H1 (cell line): ENCODE measurements around the gene TBC1D2B. TPM values are rescaled to one million over a fixed set of nuclear protein-coding genes. Genes with fewer than 3 reads are reported as not detected.

Experiments used
- CTCF ChIA-PET: fragments of 300-600 bp; sonication (Branson Sonifier 250); formaldehyde crosslinking; loops from one replicate; lab custom pipeline; 2021; ENCODE audit not compliant: partially characterized antibody; lab: Charles Lee
- POLR2A ChIA-PET: fragments of 300-600 bp; sonication (Branson Sonifier 250); formaldehyde crosslinking; loops from one replicate; lab custom pipeline; 2021; ENCODE audit warnings: inconsistent platforms; ENCODE audit not compliant: partially characterized antibody; lab: Charles Lee
- DNase-seq, 2 experiments: peaks; one replicate each; pipeline versions ENCODE4 v3.0.0 to v3.0.0-alpha.2; 2010 to 2022; ENCODE audit warnings: low spot score in 2 of 2, low read depth in 1 of 2, mixed read lengths in 1 of 2
- FAIRE-seq: peaks from 2 replicates; lab custom pipeline; 2011; peaks lifted over from hg19 to GRCh38; lab: Jason Lieb, UNC
- H2AFZ ChIP-seq: 2 replicates; pipeline ENCODE4 v1.8.1; 2012; ENCODE audit warnings: low read length, inconsistent platforms
- H2AK5ac ChIP-seq: 2 replicates; pipeline ENCODE4 v1.6.1; 2013; ENCODE audit warnings: low read depth, low read length
- H2BK120ac ChIP-seq: replicated peaks from 2 replicates; pipeline ENCODE3; 2013; ENCODE audit warnings: low read depth, low read length, inconsistent platforms
- H2BK12ac ChIP-seq: 2 replicates; pipeline ENCODE4 v1.6.1; 2013; ENCODE audit warnings: low read depth, low read length
- H2BK15ac ChIP-seq: 2 replicates; pipeline ENCODE4 v1.6.1; 2013; ENCODE audit warnings: low read length
- H2BK20ac ChIP-seq: 2 replicates; pipeline ENCODE4 v1.6.1; 2013; ENCODE audit warnings: low read length
- H2BK5ac ChIP-seq: 2 replicates; pipeline ENCODE4 v1.6.1; 2013; ENCODE audit warnings: low read depth, low read length
- H3K14ac ChIP-seq: 2 replicates; pipeline ENCODE4 v1.6.1; 2013; ENCODE audit warnings: inconsistent platforms; ENCODE audit not compliant: insufficient read length
- H3K18ac ChIP-seq: 2 replicates; pipeline ENCODE4 v1.6.1; 2013; ENCODE audit warnings: low read length; ENCODE audit errors: extremely low read depth
- H3K23ac ChIP-seq: 2 replicates; pipeline ENCODE4 v1.6.1; 2013; ENCODE audit warnings: inconsistent platforms; ENCODE audit not compliant: insufficient read length
- H3K23me2 ChIP-seq: 2 replicates; pipeline ENCODE4 v1.6.1; 2013; ENCODE audit warnings: low read depth, low read length
- H3K27ac ChIP-seq: 2 replicates; pipeline ENCODE4 v1.6.1; 2011; ENCODE audit warnings: low read depth, low read length, inconsistent platforms
- H3K27me3 ChIP-seq, 4 experiments: replicated peaks in 1 of 4; 1 replicate in 1 of 4; 2 replicates in 3 of 4; pipeline versions ENCODE4 v1.6.1 to v1.8.1; 2011 to 2013; ENCODE audit warnings: low read length in 3 of 4, mild to moderate bottlenecking in 3 of 4, inconsistent platforms in 2 of 4, mixed read lengths in 2 of 4, moderate library complexity in 1 of 4; ENCODE audit not compliant: control insufficient read depth in 3 of 4, insufficient read depth in 3 of 4; ENCODE audit errors: extremely low read depth in 1 of 4
- H3K36me3 ChIP-seq, 4 experiments: 2 replicates each; pipeline versions ENCODE4 v1.6.1 to v1.8.1; 2011 to 2013; ENCODE audit warnings: mild to moderate bottlenecking in 4 of 4, low read length in 3 of 4, moderate library complexity in 2 of 4, control low read depth in 1 of 4, inconsistent platforms in 1 of 4; ENCODE audit not compliant: insufficient read depth in 4 of 4, control insufficient read depth in 2 of 4
- H3K4ac ChIP-seq: replicated peaks from 2 replicates; pipeline ENCODE3; 2013; ENCODE audit warnings: low read length, low read depth, mixed read lengths, inconsistent platforms; ENCODE audit not compliant: insufficient read length
- H3K4me1 ChIP-seq, 4 experiments: replicated peaks in 1 of 4; 1 replicate in 1 of 4; 2 replicates in 3 of 4; pipeline versions ENCODE4 v1.6.1 to v1.8.1; 2011 to 2013; ENCODE audit warnings: low read length in 3 of 4, inconsistent platforms in 2 of 4, mixed read lengths in 1 of 4; ENCODE audit not compliant: insufficient read depth in 4 of 4, control insufficient read depth in 3 of 4
- H3K4me2 ChIP-seq, 2 experiments: 2 replicates each; pipeline versions ENCODE4 v1.6.1 to v1.8.1; 2011 to 2013; ENCODE audit warnings: low read depth in 2 of 2, low read length in 2 of 2, control low read depth in 1 of 2, inconsistent platforms in 1 of 2, mild to moderate bottlenecking in 1 of 2; ENCODE audit not compliant: insufficient read depth in 1 of 2
- H3K4me3 ChIP-seq, 4 experiments: fragments of 200-600, 300-600 bp in 1 of 4; sonication (generic), shearing (Covaris generic), sonication (Bioruptor Twin) in 1 of 4; 2 replicates each; pipeline versions ENCODE4 v1.5.1 to v1.8.1; 2011 to 2016; ENCODE audit warnings: low read length in 4 of 4, low read depth in 3 of 4, control low read depth in 2 of 4, inconsistent platforms in 2 of 4, mild to moderate bottlenecking in 2 of 4, mixed read lengths in 1 of 4, moderate library complexity in 1 of 4; ENCODE audit not compliant: insufficient read depth in 2 of 4; ENCODE audit errors: extremely low read depth in 1 of 4
- H3K56ac ChIP-seq: replicated peaks from 2 replicates; pipeline ENCODE3; 2013; ENCODE audit warnings: low read depth, mild to moderate bottlenecking, mixed read lengths, low read length, inconsistent platforms; ENCODE audit not compliant: insufficient read length
- H3K79me1 ChIP-seq: 2 replicates; pipeline ENCODE4 v1.6.1; 2013; ENCODE audit warnings: low read depth, low read length, control low read depth
- H3K79me2 ChIP-seq, 2 experiments: 2 replicates each; pipeline versions ENCODE4 v1.6.1 to v1.8.1; 2012 to 2013; ENCODE audit warnings: low read length in 2 of 2, mild to moderate bottlenecking in 2 of 2, inconsistent platforms in 1 of 2; ENCODE audit not compliant: insufficient read depth in 2 of 2, control insufficient read depth in 1 of 2
- H3K9ac ChIP-seq, 4 experiments: replicated peaks in 1 of 4; 1 replicate in 1 of 4; 2 replicates in 3 of 4; pipeline versions ENCODE4 v1.6.1 to v1.8.1; 2011 to 2013; ENCODE audit warnings: low read depth in 3 of 4, low read length in 3 of 4, control low read depth in 2 of 4, mild to moderate bottlenecking in 2 of 4, moderate library complexity in 2 of 4, inconsistent platforms in 1 of 4; ENCODE audit errors: extremely low read depth in 1 of 4
- H3K9me3 ChIP-seq, 2 experiments: 2 replicates each; pipeline versions ENCODE4 v1.6.1 to v1.8.1; 2012 to 2013; ENCODE audit warnings: mild to moderate bottlenecking in 2 of 2, moderate library complexity in 2 of 2, control low read depth in 1 of 2, inconsistent platforms in 1 of 2, low read depth in 1 of 2, low read length in 1 of 2, mixed read lengths in 1 of 2; ENCODE audit not compliant: insufficient read depth in 2 of 2
- H4K20me1 ChIP-seq, 2 experiments: replicated peaks in 1 of 2; 2 replicates each; pipeline versions ENCODE3 to v1.8.1; 2011 to 2013; ENCODE audit warnings: inconsistent platforms in 2 of 2, low read length in 2 of 2, mild to moderate bottlenecking in 1 of 2; ENCODE audit not compliant: insufficient read depth in 2 of 2, control insufficient read depth in 1 of 2
- H4K5ac ChIP-seq: 2 replicates; pipeline ENCODE4 v1.6.1; 2013; ENCODE audit warnings: low read length, low read depth, mixed read lengths, inconsistent platforms; ENCODE audit not compliant: insufficient read length
- H4K8ac ChIP-seq: 2 replicates; pipeline ENCODE4 v1.8.0; 2013; ENCODE audit warnings: mild to moderate bottlenecking, moderate library complexity, low read length, inconsistent platforms; ENCODE audit not compliant: insufficient read depth; ENCODE audit errors: extremely low read depth
- H4K91ac ChIP-seq: replicated peaks from 2 replicates; pipeline ENCODE3; 2013; ENCODE audit warnings: low read length, mixed read lengths, inconsistent platforms; ENCODE audit not compliant: insufficient read length
- CBX5 ChIP-seq: fragments of 300-800, 300-1000 bp; sonication (generic); IDR thresholded peaks from 2 replicates; pipeline ENCODE4 v1.7.1; 2016; ENCODE audit warnings: antibody characterized with exemption, low read length, low read depth
- HDAC6 ChIP-seq: IDR thresholded peaks from one replicate; pipeline ENCODE4 v1.7.1; 2012; ENCODE audit warnings: low read depth, mild to moderate bottlenecking, inconsistent platforms, low read length, moderate library complexity
- KDM4A ChIP-seq: IDR thresholded peaks from one replicate; pipeline ENCODE4 v1.7.1; 2012; ENCODE audit warnings: low read depth, mild to moderate bottlenecking, moderate library complexity, low read length, inconsistent platforms; ENCODE audit not compliant: severe bottlenecking
- POLR2AphosphoS5 ChIP-seq: IDR thresholded peaks from 2 replicates; pipeline ENCODE4 v1.6.1; 2011; ENCODE audit warnings: low read depth, low read length
- SP4 ChIP-seq: IDR thresholded peaks from 2 replicates; pipeline ENCODE4 v1.6.1; 2012; ENCODE audit warnings: low read length, inconsistent platforms
- WGBS, 2 experiments: shearing (Covaris generic) in 1 of 2; methylation state at CpG; one replicate each; pipeline versions ENCODE4 v1.1.6 to v1.1.7; 2013 to 2015; ENCODE audit warnings: low lambda C conversion rate in 2 of 2, mixed read lengths in 2 of 2, inconsistent platforms in 1 of 2, low coverage in 1 of 2, missing lambda C conversion rate in 1 of 2; ENCODE audit not compliant: insufficient replicate concordance in 2 of 2, insufficient coverage in 1 of 2, insufficient read length in 1 of 2; ENCODE audit errors: extremely low coverage in 1 of 2, missing lambda C conversion rate in 1 of 2; 5-methylcytosine and 5-hydroxymethylcytosine counted together
- polyA plus RNA-seq, 7 experiments: library from polyadenylated mRNA; depleted of rRNA in 3 of 7; stranded (reverse) in 5 of 7; unstranded in 2 of 7; fragments of >200 nt in 5 of 7; fragments of 200-250 nt in 2 of 7; gene quantifications; 1 replicate in 5 of 7; 2 replicates in 1 of 7; 4 replicates in 1 of 7; pipeline versions ENCODE4 v1.2.1 to v1.2.3, GENCODE V29; 2011 to 2013; ENCODE audit warnings: missing spikeins in 2 of 7, mixed read lengths in 2 of 7
- total RNA-seq: library from RNA; stranded (reverse); fragmentation: NEBNext Ultra II Directional; extraction: Animal tissue kit (Norgen Biotek cat#: 25700); gene quantifications from 2 replicates; pipeline ENCODE4 v1.2.1, GENCODE V29; 2021

The TBC1D2B gene
- total and polyA plus RNA-seq, 2 of the 8 experiments (the other 6 are each of a cell fraction or from before 2014, with no cell fraction given), result 11.9 to 19.5 TPM

DNA sequence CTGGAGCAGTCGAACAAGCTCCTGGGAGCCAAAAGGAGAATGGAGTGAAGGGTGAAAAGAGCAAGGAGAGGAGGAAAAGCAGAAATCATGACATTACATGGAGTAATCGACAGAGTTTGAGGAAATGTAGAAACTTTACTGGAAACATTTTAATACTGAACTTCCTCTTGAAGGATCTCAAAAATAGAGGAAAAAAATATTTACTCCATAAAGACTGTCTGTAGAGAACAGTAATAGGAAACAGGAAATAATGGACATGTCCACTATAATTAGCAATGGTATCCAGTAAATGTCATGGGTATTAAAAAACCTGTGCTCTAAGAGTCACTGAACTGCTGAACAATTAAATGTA, 53.0 kb downstream of the TBC1D2B start:
- Histone ChIP-seq H3K79me1 (no peaks in the 10 kb centered on the region), H3K14ac (no peak overlapping the region), H3K18ac (no peak overlapping the region), H3K27me3 (no peaks in the 10 kb centered on the region), H3K36me3 (peaks cover 0 to 6% (median 2%) of the 10 kb centered on the region in 4 experiments; a peak in 4 of 8 replicates), H3K23ac (no peak overlapping the region), H4K8ac (no peak overlapping the region), H3K9ac (no peak overlapping the region), H4K20me1 (peaks cover 1 to 2% of the 10 kb centered on the region in 2 experiments), H3K23me2 (no peaks in the 10 kb centered on the region), H3K4ac (no peak overlapping the region), H3K56ac (no peak overlapping the region), H2AFZ (no peak overlapping the region), H4K5ac (no peak overlapping the region), H3K9me3 (no peaks in the 10 kb centered on the region), H2BK15ac (no peak overlapping the region), H3K79me2 (no peaks in the 10 kb centered on the region), H3K4me3 (no peak overlapping the region), H2BK120ac (no peak overlapping the region), H4K91ac (no peak overlapping the region), H3K4me2 (no peak overlapping the region), H2AK5ac (no peak overlapping the region), H2BK5ac (no peak overlapping the region), H3K27ac (no peak overlapping the region), H2BK20ac (no peak overlapping the region), H2BK12ac (no peak overlapping the region), H3K4me1 (no peaks in the 10 kb centered on the region; a peak in 1 of 7 replicates)
- ChIA-PET POLR2A (no interaction called here), CTCF (interaction anchor here (0.6 to 2.7 kb wide), 8 partner anchors 11 to 407 kb away, joined by 3 to 11 read pairs (median 4); no protein-coding TSS in a partner anchor)
- no peak for DNase-seq
- 94% methylated on average over 2 of the region's 2 CpGs; no CpG with 5 or more reads in 1 of the 2 experiments for WGBS, 2 experiments
- no peak for FAIRE-seq
- TF ChIP-seq HDAC6 (no peak), POLR2AphosphoS5 (no peak), CBX5 (no peak), SP4 (no peak), KDM4A (no peak)
